ENCODE data around the gene ABCA9.

- TF ChIP-seq CTCF (conservative IDR thresholded peaks at IDR 0.05) (no peak), EZH2 (IDR thresholded peaks at IDR 0.05; ENCODE audit: low read depth) (no peak)
Observed at GRCh38 chr17:68957944-68958343, 102.8 kb downstream of the ABCA9 start.
